T-helper 9 cell (primary cell): ENCODE measurements around the gene DENND5B.

ENCODE experiments used
- DNase-seq: peaks from one replicate; pipeline ENCODE4 v3.0.0-alpha.2; 2020

The DENND5B gene

GRCh38 chr12:31369712-31370521, 221.0 kb downstream of the DENND5B start:
- DNase-seq = no peak

- no peak for DNase-seq
These were observed 222.1 kb downstream of the DENND5B start for GRCh38 chr12:31368666-31369361.

- DNase-seq = no peak
These were observed 224.8 kb downstream of the DENND5B start for GRCh38 chr12:31366104-31366621.

DNA sequence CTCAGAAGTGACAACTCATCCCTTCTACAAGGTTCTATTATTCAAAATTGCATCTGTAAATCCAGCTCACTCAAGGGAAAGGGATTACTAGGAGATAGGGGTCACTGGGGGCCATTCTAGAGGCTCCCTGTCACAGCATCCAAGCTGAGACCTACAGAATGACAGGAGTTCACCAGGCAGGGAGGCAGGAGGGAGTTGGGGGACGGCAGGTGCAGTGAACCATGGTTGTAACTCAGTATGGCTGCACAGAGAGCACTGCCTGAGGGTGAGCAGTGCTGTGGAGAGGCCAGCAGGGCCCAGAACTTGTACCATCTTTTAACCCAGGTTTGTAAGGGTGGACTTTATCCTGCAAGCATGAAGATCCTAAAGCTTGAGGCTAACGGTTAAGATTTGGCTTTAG, 227.1 kb downstream of the DENND5B start:
- no peak for DNase-seq

GRCh38 chr12:31363416-31363809, 227.5 kb downstream of the DENND5B start:
- DNase-seq = no peak

DNA sequence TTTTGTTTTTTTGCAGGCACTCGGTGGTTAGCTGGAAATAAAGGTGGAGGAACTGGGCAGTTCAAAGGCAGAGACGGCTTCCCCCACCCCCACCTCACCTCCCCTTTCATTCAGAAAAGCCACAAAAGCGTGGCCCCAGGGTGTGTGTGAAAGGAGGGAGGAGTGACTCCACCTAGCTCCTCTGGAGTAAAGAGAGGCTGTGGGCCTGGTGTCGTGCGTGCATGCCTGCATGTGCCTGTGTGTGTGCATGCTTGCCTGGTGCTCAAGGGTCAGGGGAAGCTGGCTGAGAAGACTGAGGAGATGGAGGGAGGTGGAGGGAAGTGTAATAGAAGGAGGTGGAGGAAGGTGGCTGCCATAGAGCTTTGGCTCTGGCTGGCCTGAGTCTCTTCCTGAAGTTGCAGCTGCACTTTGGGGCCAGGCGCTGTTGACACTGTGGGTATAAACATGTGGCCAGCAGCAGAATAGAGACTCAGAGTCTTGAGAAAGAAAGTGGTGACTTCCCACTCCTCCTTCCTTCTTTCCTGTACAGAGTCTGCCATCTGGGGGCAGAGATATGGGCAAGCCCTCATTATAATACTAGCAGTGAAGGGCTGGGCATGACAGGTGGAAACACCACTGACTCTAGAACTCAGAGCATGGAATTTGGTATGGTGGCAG, 228.0 kb downstream of the DENND5B start:
- DNase-seq = no peak

GRCh38 chr12:31362115-31362758, 228.7 kb downstream of the DENND5B start:
- DNase-seq = no peak

GRCh38 chr12:31361730-31362114, 229.2 kb downstream of the DENND5B start:
- no peak for DNase-seq

- DNase-seq = no peak
These were observed 235.2 kb downstream of the DENND5B start for GRCh38 chr12:31355747-31356107.

DNA sequence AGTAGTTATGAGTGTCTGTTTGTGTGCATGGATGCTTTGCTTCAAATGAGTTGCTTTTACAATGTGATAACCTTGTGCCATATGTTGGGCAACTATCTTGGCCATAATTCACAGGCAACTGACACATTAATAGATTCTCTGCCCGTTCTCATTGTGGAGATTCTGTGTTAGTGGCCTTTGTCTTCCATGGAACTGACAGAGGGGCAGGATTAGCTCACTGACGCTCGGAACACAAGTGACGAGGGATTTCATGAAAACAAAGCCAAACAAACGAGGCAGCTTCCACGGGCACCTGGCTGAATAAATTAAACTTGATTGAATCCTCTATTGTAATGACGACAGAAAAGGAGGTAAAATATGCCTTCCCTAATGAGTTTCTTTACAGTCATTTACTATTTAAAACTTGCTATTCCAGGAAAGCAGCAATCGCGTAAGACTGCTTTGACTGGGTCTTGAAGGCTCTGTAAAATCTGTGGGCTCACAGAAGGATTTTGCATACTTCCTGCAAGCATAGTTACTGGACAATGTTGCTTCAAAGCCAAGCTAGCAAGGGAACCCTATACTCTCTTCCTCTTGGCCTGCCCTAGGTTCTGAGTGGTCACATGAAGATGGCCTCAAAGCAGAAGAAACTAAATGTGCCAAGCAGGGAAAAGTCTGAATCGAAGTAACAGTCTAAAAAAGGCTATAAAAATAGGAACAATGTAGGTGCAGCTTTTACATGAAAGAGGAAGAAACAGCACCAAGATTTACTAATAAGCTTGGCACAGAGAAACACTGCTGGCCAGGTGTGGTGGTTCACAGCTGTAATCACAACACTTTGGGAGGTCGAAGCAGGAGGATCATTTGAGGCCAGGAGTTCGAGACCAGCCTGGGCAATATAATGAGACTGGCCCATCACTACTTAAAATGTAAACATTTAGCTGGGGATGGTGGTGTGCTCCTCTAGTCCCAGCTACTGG, 236.9 kb downstream of the DENND5B start:
- DNase-seq = no peak

DNA sequence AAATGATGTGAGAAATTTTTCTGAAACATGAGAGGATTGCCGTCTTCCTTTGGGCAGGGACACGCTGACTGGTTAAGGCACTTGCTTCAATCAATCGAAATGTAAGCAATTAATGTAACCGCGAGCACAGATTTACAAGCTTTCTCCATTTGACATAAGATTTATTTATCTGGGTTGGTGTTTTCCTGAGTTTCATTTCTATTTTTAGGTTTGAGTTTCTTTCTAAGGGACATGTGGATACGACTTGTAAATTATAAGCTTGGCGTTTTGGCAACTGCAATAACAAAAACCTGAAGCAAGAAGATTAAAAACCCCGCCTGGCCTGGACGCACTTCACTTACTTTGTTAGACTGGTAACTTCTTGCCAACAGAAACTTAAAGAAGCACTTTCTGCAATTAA, 244.7 kb downstream of the DENND5B start:
- no peak for DNase-seq

DNA sequence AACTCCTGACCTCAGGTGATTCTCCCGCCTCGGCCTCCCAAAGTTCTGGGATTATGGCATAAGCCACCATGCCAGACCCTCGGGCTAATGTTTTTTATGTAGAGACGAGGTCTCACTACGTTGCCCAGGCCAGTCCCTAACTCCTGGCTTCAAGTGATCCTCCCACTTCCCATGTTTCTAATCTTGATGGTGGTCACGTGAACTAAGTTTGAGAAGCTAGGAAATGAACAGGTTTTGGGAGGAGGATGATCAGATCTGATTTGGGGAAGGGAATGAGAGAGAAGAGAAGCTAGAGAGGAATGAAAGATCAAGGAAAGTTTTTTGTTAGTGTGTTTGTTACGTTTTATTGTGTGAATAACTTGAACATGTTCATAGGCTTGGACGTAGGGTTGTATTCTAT, 247.8 kb downstream of the DENND5B start:
- DNase-seq = no peak

DNA sequence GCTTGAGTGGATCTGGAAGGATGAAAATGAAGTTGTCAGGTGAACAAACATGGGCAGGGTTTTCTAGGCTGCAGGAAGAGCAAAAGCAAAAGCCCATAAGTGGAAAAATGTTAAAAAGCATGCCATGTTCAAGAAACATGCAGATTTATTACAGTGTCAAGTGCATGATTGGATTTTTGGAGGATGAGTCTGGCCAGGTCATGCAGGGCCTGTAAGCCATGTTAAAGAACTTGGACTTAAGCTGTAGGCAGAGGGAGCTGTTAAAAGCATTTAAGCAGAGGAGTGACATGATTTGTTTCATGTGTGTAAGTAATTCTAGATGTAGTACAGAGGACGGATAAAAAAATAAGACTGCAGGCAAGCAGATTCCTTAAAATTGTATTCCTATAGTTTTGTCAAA, 248.7 kb downstream of the DENND5B start:
- no peak for DNase-seq

DNA sequence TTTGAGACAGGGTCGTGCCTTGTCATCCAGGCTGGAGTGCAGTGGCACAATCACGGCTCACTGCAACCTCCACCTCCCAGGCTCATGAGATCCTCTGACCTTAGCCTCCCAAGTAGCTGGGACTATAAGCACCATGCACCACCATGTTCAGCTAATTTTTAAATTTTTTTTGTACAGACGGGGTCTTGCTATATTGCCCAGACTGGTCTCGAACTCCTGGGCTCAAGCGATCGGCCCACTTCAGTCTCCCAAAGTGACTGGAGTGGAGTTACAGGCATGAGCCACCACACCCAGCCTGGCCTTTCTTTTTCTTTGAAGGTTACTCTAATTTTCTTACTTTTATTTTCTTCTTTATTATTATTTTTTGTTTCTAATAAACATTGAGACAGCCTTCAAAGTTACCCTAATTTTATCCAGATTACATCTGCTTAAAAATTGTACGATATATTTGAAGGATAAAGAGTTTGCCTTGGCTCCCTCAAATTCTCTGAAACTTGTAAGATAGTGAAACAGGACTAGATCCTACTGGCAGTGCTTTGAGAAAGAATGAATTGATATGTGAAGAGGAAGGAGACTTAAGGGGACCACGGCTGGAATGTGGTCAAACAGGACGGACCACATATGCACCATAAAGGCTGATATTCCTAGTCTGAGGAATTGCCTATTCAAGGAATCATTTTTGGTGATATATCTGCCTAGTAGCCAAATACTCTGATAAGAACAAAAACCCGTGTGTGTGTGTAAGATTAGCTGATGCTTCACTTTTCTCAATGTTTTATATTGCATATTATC, 250.9 kb downstream of the DENND5B start:
- no peak for DNase-seq

DNA sequence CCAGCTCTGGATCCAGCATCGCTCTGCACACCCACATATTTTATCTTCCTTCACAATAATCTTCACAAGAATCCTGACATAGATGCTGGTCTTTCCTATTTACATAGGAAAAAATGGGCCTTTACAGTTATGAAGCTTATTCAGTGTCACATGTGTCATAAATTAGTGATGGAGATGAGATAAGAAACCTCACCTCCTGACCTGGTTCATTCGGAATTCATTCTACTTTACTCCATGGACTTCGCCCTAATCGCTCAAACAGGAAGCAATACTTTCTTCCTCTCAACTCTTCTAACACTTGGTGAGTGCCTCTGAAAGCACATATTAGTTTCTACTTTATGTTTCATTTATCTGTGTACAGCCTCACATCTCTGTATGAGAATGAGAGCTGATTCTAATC, 253.0 kb downstream of the DENND5B start:
- no peak for DNase-seq
